GM18526 (cell line): ENCODE results near the gene LCLAT1.

ENCODE experiments used
- POLR2A ChIP-seq: IDR thresholded peaks from 3 replicates; pipeline ENCODE4 v1.6.1; 2011; ENCODE audit not compliant: insufficient read length; ENCODE audit errors: extremely low read depth

The LCLAT1 gene

GRCh38 chr2:30689496-30690125 is 242.6 kb downstream of the LCLAT1 start:
- TF ChIP-seq POLR2A: no peak

GRCh38 chr2:30690126-30690561 is 243.1 kb downstream of the LCLAT1 start:
- no peak for TF ChIP-seq POLR2A

GRCh38 chr2:30691091-30691947 is 244.3 kb downstream of the LCLAT1 start:
- TF ChIP-seq POLR2A: no peak

GRCh38 chr2:30691948-30692828 is 245.1 kb downstream of the LCLAT1 start:
- TF ChIP-seq POLR2A: no peak

GRCh38 chr2:30692829-30693275 is 245.8 kb downstream of the LCLAT1 start:
- TF ChIP-seq POLR2A: no peak
